ENCODE data around the gene TMEM198.

Gene TMEM198

DNA sequence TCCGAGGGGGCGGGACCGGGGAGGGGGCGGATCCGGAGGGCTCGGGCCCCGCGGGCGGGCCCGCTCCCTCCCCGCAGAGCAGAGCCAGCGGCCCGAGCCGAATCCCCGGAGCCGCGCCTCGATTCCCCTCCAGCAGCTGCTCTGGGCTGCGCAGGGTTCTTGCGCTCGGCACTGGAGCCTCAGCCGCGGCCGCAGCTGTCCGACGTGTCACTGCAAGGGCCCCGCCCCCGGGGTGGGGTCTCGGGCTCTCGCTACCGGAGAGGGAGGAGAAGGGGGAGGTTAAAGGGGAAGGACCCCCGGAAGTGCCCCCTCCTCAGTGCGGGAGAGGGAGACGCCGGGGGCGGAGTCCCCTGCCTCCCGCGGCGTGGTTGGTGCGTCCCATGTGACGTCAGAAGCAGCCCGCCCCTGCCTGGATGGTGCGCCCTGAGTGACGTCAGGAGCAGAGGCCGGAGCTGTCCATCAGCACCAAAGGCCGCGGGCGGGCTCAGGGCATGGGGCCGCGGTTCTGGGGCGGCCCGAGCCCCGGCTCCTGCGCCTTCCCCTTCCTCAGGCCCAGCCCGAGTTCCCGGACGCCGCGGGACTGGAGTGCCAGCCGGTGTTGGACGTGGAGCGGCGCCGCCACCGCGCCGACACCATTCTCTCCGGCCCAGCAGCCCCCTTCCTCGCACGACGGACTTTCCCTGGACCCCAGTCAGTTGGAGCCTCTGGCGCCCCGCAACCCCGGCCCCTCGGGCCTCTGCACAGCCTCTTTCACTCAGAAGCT is at the start of gene TMEM198, which contains the start of gene CHPF:
TMEM198 (plus strand) TSS at position 433 of the 763 bp plus-strand sequence. CDS start 700 bp downstream, outside the sequence.
CHPF (minus strand) TSS at position 214 of the 763 bp plus-strand sequence. CDS start 271 bp downstream, outside the sequence.
- DNase-seq (ENCODE audit: low read depth), result peak; percentile 99
- H3K27me3 ChIP-seq (replicated peaks; ENCODE audit: control insufficient read depth, insufficient read depth, low read length), result no peaks in the 10 kb centered on the region
- no peaks in the 10 kb centered on the region for H3K9me3 ChIP-seq (ENCODE audit: control insufficient read depth, low read length)
- H3K4me1 ChIP-seq (ENCODE audit: control insufficient read depth, insufficient read depth, low read length), result peaks cover 20% of the 10 kb centered on the region
- H3K4me3 ChIP-seq (ENCODE audit: low read length), result peak within 1 kb of the TSS; percentile 89
- peak within 1 kb of the TSS; percentile 90 for H3K9ac ChIP-seq (ENCODE audit: low read length)
- peaks cover 25% of the 10 kb centered on the region for H3K36me3 ChIP-seq (ENCODE audit: control insufficient read depth, insufficient read depth, low read length, severe bottlenecking)

DNA sequence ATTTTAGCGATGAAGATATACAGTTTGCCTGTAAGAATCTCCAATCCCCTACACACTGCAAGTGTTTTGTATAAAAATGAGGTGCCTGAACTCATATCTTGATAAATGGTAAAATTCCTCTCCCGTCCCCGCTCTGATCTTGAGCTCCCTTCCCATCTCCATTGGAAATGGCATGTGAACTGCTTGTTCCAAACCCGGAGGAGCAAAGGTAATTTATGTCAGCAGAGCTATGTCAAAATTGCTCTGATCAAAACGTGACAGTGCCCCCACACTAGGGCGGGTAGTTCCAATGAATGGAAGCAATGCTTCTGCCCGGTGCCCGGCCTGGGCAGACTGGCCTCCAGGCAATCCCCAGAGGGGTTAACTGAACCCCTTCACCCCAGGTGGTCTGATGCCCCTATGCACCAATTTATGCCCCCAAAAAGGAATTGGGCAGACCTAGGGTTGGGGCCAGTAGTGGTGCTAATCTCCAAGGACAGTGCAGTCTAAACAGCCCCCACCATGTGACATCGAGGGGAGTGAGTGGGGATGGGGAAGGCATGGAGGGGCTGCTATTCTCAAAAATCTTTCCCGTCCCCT is 48.8 kb upstream of the TMEM198 start:
- Histone ChIP-seq H3K9me3 (ENCODE audit: control insufficient read depth, low read length) (no peaks in the 10 kb centered on the region), H3K4me1 (ENCODE audit: control insufficient read depth, insufficient read depth, low read length) (peaks cover 28% of the 10 kb centered on the region), H3K36me3 (ENCODE audit: control insufficient read depth, insufficient read depth, low read length, severe bottlenecking) (peaks cover 3% of the 10 kb centered on the region), H3K4me3 (ENCODE audit: low read length) (no peak overlapping the region), H3K27me3 (replicated peaks; ENCODE audit: control insufficient read depth, insufficient read depth, low read length) (no peaks in the 10 kb centered on the region), H3K9ac (ENCODE audit: low read length) (no peak overlapping the region)
- no peak for DNase-seq (ENCODE audit: low read depth)

DNA sequence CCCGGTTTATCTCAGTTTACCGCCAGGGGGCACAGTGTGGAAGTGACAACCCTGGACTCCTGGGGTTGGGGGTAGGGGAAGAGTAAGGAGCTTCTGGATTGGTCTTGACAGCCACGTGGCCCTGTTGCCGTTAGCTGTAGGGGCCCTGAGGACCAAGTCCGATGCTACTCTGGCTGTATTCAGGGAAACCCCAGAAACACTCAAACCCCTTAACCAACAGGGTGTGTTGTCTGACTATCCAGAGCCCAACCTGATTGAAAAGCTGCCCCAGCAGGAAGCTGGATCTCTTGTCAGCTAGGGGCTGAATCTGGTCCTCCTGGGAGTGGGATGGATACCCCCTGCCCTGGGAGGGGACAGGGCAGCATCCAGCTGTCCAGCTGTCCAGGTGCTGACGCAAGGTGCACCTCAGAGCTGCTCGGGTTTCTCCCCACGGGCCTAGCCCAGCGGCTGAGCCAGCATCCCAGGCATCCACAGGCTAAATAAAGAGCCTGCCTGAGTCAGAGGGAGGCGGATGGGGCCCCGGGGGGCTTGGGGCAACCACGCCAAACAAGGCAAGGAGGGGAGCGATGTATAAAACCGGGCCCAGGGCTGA is 48.2 kb upstream of the TMEM198 start:
- DNase-seq (ENCODE audit: low read depth), result peak; percentile 84
- no peak overlapping the region for H3K4me3 ChIP-seq (ENCODE audit: low read length)
- H3K36me3 ChIP-seq (ENCODE audit: control insufficient read depth, insufficient read depth, low read length, severe bottlenecking), result no peaks in the 10 kb centered on the region
- H3K27me3 ChIP-seq (replicated peaks; ENCODE audit: control insufficient read depth, insufficient read depth, low read length), result no peaks in the 10 kb centered on the region
- no peak overlapping the region for H3K9ac ChIP-seq (ENCODE audit: low read length)
- H3K9me3 ChIP-seq (ENCODE audit: control insufficient read depth, low read length), result no peaks in the 10 kb centered on the region
- peaks cover 33% of the 10 kb centered on the region for H3K4me1 ChIP-seq (ENCODE audit: control insufficient read depth, insufficient read depth, low read length)

DNA sequence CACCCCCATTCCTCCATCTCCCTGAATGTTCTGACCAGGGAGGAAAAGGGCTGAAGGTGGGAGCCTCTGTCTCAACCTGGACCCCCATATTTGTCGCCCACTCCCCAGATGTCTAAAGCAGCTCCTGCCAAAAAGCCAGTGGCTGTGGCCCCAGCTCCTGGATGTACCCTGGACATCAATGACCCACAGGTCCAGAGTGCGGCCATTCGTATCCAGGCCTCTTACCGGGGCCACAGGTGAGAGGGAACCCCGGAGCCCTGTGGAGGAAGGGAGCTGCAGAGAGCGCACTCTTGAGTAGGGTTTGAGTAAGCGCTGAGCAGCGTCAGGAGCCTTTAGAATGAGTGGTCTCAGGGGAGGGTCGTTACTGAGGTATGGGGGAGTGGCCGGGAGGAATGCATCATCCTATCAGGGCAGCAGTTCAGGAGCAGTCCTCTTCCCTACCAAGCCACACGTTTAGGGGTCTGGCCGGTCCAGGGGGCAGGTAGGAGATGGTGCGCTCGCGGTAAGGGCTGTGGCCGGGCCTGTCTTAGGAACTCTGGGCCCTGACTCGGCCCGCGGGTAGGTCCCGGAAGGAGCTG is 47.5 kb upstream of the TMEM198 start:
- Histone ChIP-seq H3K36me3 (ENCODE audit: control insufficient read depth, insufficient read depth, low read length, severe bottlenecking) (no peaks in the 10 kb centered on the region), H3K9ac (ENCODE audit: low read length) (no peak overlapping the region), H3K9me3 (ENCODE audit: control insufficient read depth, low read length) (no peaks in the 10 kb centered on the region), H3K27me3 (replicated peaks; ENCODE audit: control insufficient read depth, insufficient read depth, low read length) (no peaks in the 10 kb centered on the region), H3K4me1 (ENCODE audit: control insufficient read depth, insufficient read depth, low read length) (peaks cover 33% of the 10 kb centered on the region), H3K4me3 (ENCODE audit: low read length) (no peak overlapping the region)
- no peak for DNase-seq (ENCODE audit: low read depth)

DNA sequence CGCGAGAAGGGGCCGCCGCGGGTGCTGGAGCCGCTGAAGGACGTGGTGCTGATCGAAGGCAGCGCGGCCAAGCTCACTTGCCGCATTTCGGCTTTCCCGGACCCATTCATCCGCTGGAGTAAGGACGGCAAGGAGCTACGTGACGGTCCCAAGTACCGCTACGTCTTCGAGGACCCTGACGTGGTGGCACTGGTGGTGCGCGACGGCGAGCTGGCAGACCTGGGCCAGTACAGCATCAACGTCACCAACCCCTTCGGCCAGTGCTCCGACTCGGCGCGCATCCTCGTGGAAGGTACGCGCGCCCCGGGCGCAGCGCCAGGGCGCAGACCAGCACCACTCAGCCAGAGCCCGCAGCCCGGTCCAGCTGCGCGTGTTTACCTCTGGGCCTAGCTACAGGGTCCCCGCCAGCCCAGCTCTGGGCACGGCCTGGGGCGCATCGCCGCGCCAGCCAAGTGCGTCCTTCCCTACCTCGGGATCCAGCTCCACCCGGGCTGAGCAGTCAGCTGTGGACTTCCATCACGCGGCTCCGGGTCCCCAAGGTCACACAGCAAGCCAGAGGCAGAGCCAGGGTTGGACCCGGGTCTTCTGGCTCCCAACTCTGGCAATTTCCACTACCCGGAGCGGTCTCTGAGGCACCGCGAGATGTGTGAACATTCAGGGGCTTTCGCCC is 46.9 kb upstream of the TMEM198 start:
- H3K9ac ChIP-seq (ENCODE audit: low read length), result peak overlapping the region; percentile 99
- H3K4me1 ChIP-seq (ENCODE audit: control insufficient read depth, insufficient read depth, low read length), result peaks cover 33% of the 10 kb centered on the region
- no peaks in the 10 kb centered on the region for H3K36me3 ChIP-seq (ENCODE audit: control insufficient read depth, insufficient read depth, low read length, severe bottlenecking)
- peak overlapping the region; percentile 92 for H3K4me3 ChIP-seq (ENCODE audit: low read length)
- no peaks in the 10 kb centered on the region for H3K9me3 ChIP-seq (ENCODE audit: control insufficient read depth, low read length)
- no peaks in the 10 kb centered on the region for H3K27me3 ChIP-seq (replicated peaks; ENCODE audit: control insufficient read depth, insufficient read depth, low read length)
- no peak for DNase-seq (ENCODE audit: low read depth)

GRCh38 chr2:219497495-219498279 is 46.1 kb upstream of the TMEM198 start:
- peaks cover 6% of the 10 kb centered on the region for H3K36me3 ChIP-seq (ENCODE audit: control insufficient read depth, insufficient read depth, low read length, severe bottlenecking)
- DNase-seq (ENCODE audit: low read depth), result peak; percentile 89
- peak overlapping the region; percentile 99 for H3K9ac ChIP-seq (ENCODE audit: low read length)
- H3K4me3 ChIP-seq (ENCODE audit: low read length), result peak overlapping the region; percentile 92
- H3K27me3 ChIP-seq (replicated peaks; ENCODE audit: control insufficient read depth, insufficient read depth, low read length), result no peaks in the 10 kb centered on the region
- no peaks in the 10 kb centered on the region for H3K9me3 ChIP-seq (ENCODE audit: control insufficient read depth, low read length)
- H3K4me1 ChIP-seq (ENCODE audit: control insufficient read depth, insufficient read depth, low read length), result peaks cover 33% of the 10 kb centered on the region

GRCh38 chr2:219498280-219499057 is 45.4 kb upstream of the TMEM198 start, which contains the start of gene GMPPA:
Gene GMPPA (plus strand): TSS chr2:219498891. CDS start chr2:219499976, 1,085 bp downstream.
- H3K9ac ChIP-seq (ENCODE audit: low read length), result peak within 1 kb of the TSS; percentile 99
- no peaks in the 10 kb centered on the region for H3K9me3 ChIP-seq (ENCODE audit: control insufficient read depth, low read length)
- no peaks in the 10 kb centered on the region for H3K27me3 ChIP-seq (replicated peaks; ENCODE audit: control insufficient read depth, insufficient read depth, low read length)
- peaks cover 33% of the 10 kb centered on the region for H3K4me1 ChIP-seq (ENCODE audit: control insufficient read depth, insufficient read depth, low read length)
- H3K36me3 ChIP-seq (ENCODE audit: control insufficient read depth, insufficient read depth, low read length, severe bottlenecking), result peaks cover 11% of the 10 kb centered on the region
- H3K4me3 ChIP-seq (ENCODE audit: low read length), result peak within 1 kb of the TSS; percentile 92
- DNase-seq (ENCODE audit: low read depth), result peak; percentile 99

GRCh38 chr2:219499058-219499307 is 44.8 kb upstream of the TMEM198 start:
- Histone ChIP-seq H3K36me3 (ENCODE audit: control insufficient read depth, insufficient read depth, low read length, severe bottlenecking) (peaks cover 16% of the 10 kb centered on the region), H3K4me1 (ENCODE audit: control insufficient read depth, insufficient read depth, low read length) (peaks cover 33% of the 10 kb centered on the region), H3K9me3 (ENCODE audit: control insufficient read depth, low read length) (no peaks in the 10 kb centered on the region), H3K4me3 (ENCODE audit: low read length) (peak overlapping the region; percentile 92), H3K9ac (ENCODE audit: low read length) (peak overlapping the region; percentile 99), H3K27me3 (replicated peaks; ENCODE audit: control insufficient read depth, insufficient read depth, low read length) (no peaks in the 10 kb centered on the region)
- no peak for DNase-seq (ENCODE audit: low read depth)

DNA sequence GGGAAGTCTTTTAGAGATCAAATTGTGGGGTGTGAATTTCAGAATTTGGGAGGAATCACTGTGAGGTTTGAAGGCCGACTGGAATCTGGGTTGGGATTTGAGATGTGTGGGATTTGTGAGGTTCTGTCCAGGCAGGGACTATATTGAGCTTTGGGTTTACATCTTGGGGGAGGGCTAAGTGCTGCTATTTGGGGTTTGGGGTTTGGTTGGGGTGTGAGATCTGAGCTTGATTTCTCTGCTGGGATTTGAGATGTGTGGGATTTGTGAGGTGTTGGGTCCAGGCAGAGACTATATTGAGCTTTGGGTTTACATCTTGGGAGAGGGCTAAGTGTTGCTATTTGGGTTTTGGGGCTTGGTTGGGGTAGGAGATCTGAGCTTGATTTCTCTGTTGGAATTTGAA is 44.3 kb upstream of the TMEM198 start:
- peaks cover 21% of the 10 kb centered on the region for H3K36me3 ChIP-seq (ENCODE audit: control insufficient read depth, insufficient read depth, low read length, severe bottlenecking)
- peaks cover 33% of the 10 kb centered on the region for H3K4me1 ChIP-seq (ENCODE audit: control insufficient read depth, insufficient read depth, low read length)
- DNase-seq (ENCODE audit: low read depth), result no peak
- H3K27me3 ChIP-seq (replicated peaks; ENCODE audit: control insufficient read depth, insufficient read depth, low read length), result no peaks in the 10 kb centered on the region
- peak overlapping the region; percentile 92 for H3K4me3 ChIP-seq (ENCODE audit: low read length)
- H3K9ac ChIP-seq (ENCODE audit: low read length), result peak overlapping the region; percentile 99
- H3K9me3 ChIP-seq (ENCODE audit: control insufficient read depth, low read length), result no peaks in the 10 kb centered on the region

DNA sequence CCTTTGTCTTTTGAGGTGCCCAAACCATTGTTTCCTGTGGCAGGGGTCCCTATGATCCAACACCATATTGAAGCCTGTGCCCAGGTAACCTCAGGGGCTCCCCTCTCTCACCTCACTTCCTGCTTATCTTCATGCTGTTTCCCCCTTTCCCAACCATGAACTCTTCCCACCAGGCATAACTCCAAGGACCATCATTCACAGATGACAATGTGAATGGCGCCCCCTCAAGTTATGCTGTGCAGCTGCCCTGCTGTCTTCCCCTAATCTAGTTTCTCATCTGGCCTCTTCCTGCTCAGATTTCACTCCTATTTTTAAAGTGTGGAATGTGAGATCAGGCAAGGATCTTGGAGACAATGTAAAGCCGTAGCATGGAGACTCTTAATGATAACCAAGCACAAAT is 43.7 kb upstream of the TMEM198 start:
- peak; percentile 58 for DNase-seq (ENCODE audit: low read depth)
- Histone ChIP-seq H3K9ac (ENCODE audit: low read length) (peak overlapping the region; percentile 1), H3K36me3 (ENCODE audit: control insufficient read depth, insufficient read depth, low read length, severe bottlenecking) (peaks cover 27% of the 10 kb centered on the region), H3K4me1 (ENCODE audit: control insufficient read depth, insufficient read depth, low read length) (peaks cover 33% of the 10 kb centered on the region), H3K9me3 (ENCODE audit: control insufficient read depth, low read length) (no peaks in the 10 kb centered on the region), H3K27me3 (replicated peaks; ENCODE audit: control insufficient read depth, insufficient read depth, low read length) (no peaks in the 10 kb centered on the region), H3K4me3 (ENCODE audit: low read length) (peak overlapping the region; percentile 92)
